H1 (cell line): ENCODE data around the gene BNIP5. TPM values are rescaled to one million over a fixed set of nuclear protein-coding genes. Genes with fewer than 3 reads are reported as not detected.

ENCODE experiments used
- CTCF ChIA-PET: fragments of 300-600 bp; sonication (Branson Sonifier 250); formaldehyde crosslinking; loops from one replicate; lab custom pipeline; 2021; ENCODE audit not compliant: partially characterized antibody; lab: Charles Lee
- POLR2A ChIA-PET: fragments of 300-600 bp; sonication (Branson Sonifier 250); formaldehyde crosslinking; loops from one replicate; lab custom pipeline; 2021; ENCODE audit warnings: inconsistent platforms; ENCODE audit not compliant: partially characterized antibody; lab: Charles Lee
- DNase-seq, 2 experiments: peaks; one replicate each; pipeline versions ENCODE4 v3.0.0 to v3.0.0-alpha.2; 2010 to 2022; ENCODE audit warnings: low spot score in 2 of 2, low read depth in 1 of 2, mixed read lengths in 1 of 2
- FAIRE-seq: peaks from 2 replicates; lab custom pipeline; 2011; peaks lifted over from hg19 to GRCh38; lab: Jason Lieb, UNC
- H2AFZ ChIP-seq: 2 replicates; pipeline ENCODE4 v1.8.1; 2012; ENCODE audit warnings: low read length, inconsistent platforms
- H2AK5ac ChIP-seq: 2 replicates; pipeline ENCODE4 v1.6.1; 2013; ENCODE audit warnings: low read depth, low read length
- H2BK120ac ChIP-seq: replicated peaks from 2 replicates; pipeline ENCODE3; 2013; ENCODE audit warnings: low read depth, low read length, inconsistent platforms
- H2BK12ac ChIP-seq: 2 replicates; pipeline ENCODE4 v1.6.1; 2013; ENCODE audit warnings: low read depth, low read length
- H2BK15ac ChIP-seq: 2 replicates; pipeline ENCODE4 v1.6.1; 2013; ENCODE audit warnings: low read length
- H2BK20ac ChIP-seq: 2 replicates; pipeline ENCODE4 v1.6.1; 2013; ENCODE audit warnings: low read length
- H2BK5ac ChIP-seq: 2 replicates; pipeline ENCODE4 v1.6.1; 2013; ENCODE audit warnings: low read depth, low read length
- H3K14ac ChIP-seq: 2 replicates; pipeline ENCODE4 v1.6.1; 2013; ENCODE audit warnings: inconsistent platforms; ENCODE audit not compliant: insufficient read length
- H3K18ac ChIP-seq: 2 replicates; pipeline ENCODE4 v1.6.1; 2013; ENCODE audit warnings: low read length; ENCODE audit errors: extremely low read depth
- H3K23ac ChIP-seq: 2 replicates; pipeline ENCODE4 v1.6.1; 2013; ENCODE audit warnings: inconsistent platforms; ENCODE audit not compliant: insufficient read length
- H3K23me2 ChIP-seq: 2 replicates; pipeline ENCODE4 v1.6.1; 2013; ENCODE audit warnings: low read depth, low read length
- H3K27ac ChIP-seq: 2 replicates; pipeline ENCODE4 v1.6.1; 2011; ENCODE audit warnings: low read depth, low read length, inconsistent platforms
- H3K27me3 ChIP-seq, 4 experiments: replicated peaks in 1 of 4; 1 replicate in 1 of 4; 2 replicates in 3 of 4; pipeline versions ENCODE4 v1.6.1 to v1.8.1; 2011 to 2013; ENCODE audit warnings: low read length in 3 of 4, mild to moderate bottlenecking in 3 of 4, inconsistent platforms in 2 of 4, mixed read lengths in 2 of 4, moderate library complexity in 1 of 4; ENCODE audit not compliant: control insufficient read depth in 3 of 4, insufficient read depth in 3 of 4; ENCODE audit errors: extremely low read depth in 1 of 4
- H3K36me3 ChIP-seq, 4 experiments: 2 replicates each; pipeline versions ENCODE4 v1.6.1 to v1.8.1; 2011 to 2013; ENCODE audit warnings: mild to moderate bottlenecking in 4 of 4, low read length in 3 of 4, moderate library complexity in 2 of 4, control low read depth in 1 of 4, inconsistent platforms in 1 of 4; ENCODE audit not compliant: insufficient read depth in 4 of 4, control insufficient read depth in 2 of 4
- H3K4ac ChIP-seq: replicated peaks from 2 replicates; pipeline ENCODE3; 2013; ENCODE audit warnings: low read length, low read depth, mixed read lengths, inconsistent platforms; ENCODE audit not compliant: insufficient read length
- H3K4me1 ChIP-seq, 4 experiments: replicated peaks in 1 of 4; 1 replicate in 1 of 4; 2 replicates in 3 of 4; pipeline versions ENCODE4 v1.6.1 to v1.8.1; 2011 to 2013; ENCODE audit warnings: low read length in 3 of 4, inconsistent platforms in 2 of 4, mixed read lengths in 1 of 4; ENCODE audit not compliant: insufficient read depth in 4 of 4, control insufficient read depth in 3 of 4
- H3K4me2 ChIP-seq, 2 experiments: 2 replicates each; pipeline versions ENCODE4 v1.6.1 to v1.8.1; 2011 to 2013; ENCODE audit warnings: low read depth in 2 of 2, low read length in 2 of 2, control low read depth in 1 of 2, inconsistent platforms in 1 of 2, mild to moderate bottlenecking in 1 of 2; ENCODE audit not compliant: insufficient read depth in 1 of 2
- H3K4me3 ChIP-seq, 4 experiments: fragments of 200-600, 300-600 bp in 1 of 4; sonication (generic), shearing (Covaris generic), sonication (Bioruptor Twin) in 1 of 4; 2 replicates each; pipeline versions ENCODE4 v1.5.1 to v1.8.1; 2011 to 2016; ENCODE audit warnings: low read length in 4 of 4, low read depth in 3 of 4, control low read depth in 2 of 4, inconsistent platforms in 2 of 4, mild to moderate bottlenecking in 2 of 4, mixed read lengths in 1 of 4, moderate library complexity in 1 of 4; ENCODE audit not compliant: insufficient read depth in 2 of 4; ENCODE audit errors: extremely low read depth in 1 of 4
- H3K56ac ChIP-seq: replicated peaks from 2 replicates; pipeline ENCODE3; 2013; ENCODE audit warnings: low read depth, mild to moderate bottlenecking, mixed read lengths, low read length, inconsistent platforms; ENCODE audit not compliant: insufficient read length
- H3K79me1 ChIP-seq: 2 replicates; pipeline ENCODE4 v1.6.1; 2013; ENCODE audit warnings: low read depth, low read length, control low read depth
- H3K79me2 ChIP-seq, 2 experiments: 2 replicates each; pipeline versions ENCODE4 v1.6.1 to v1.8.1; 2012 to 2013; ENCODE audit warnings: low read length in 2 of 2, mild to moderate bottlenecking in 2 of 2, inconsistent platforms in 1 of 2; ENCODE audit not compliant: insufficient read depth in 2 of 2, control insufficient read depth in 1 of 2
- H3K9ac ChIP-seq, 4 experiments: replicated peaks in 1 of 4; 1 replicate in 1 of 4; 2 replicates in 3 of 4; pipeline versions ENCODE4 v1.6.1 to v1.8.1; 2011 to 2013; ENCODE audit warnings: low read depth in 3 of 4, low read length in 3 of 4, control low read depth in 2 of 4, mild to moderate bottlenecking in 2 of 4, moderate library complexity in 2 of 4, inconsistent platforms in 1 of 4; ENCODE audit errors: extremely low read depth in 1 of 4
- H3K9me3 ChIP-seq, 2 experiments: 2 replicates each; pipeline versions ENCODE4 v1.6.1 to v1.8.1; 2012 to 2013; ENCODE audit warnings: mild to moderate bottlenecking in 2 of 2, moderate library complexity in 2 of 2, control low read depth in 1 of 2, inconsistent platforms in 1 of 2, low read depth in 1 of 2, low read length in 1 of 2, mixed read lengths in 1 of 2; ENCODE audit not compliant: insufficient read depth in 2 of 2
- H4K20me1 ChIP-seq, 2 experiments: replicated peaks in 1 of 2; 2 replicates each; pipeline versions ENCODE3 to v1.8.1; 2011 to 2013; ENCODE audit warnings: inconsistent platforms in 2 of 2, low read length in 2 of 2, mild to moderate bottlenecking in 1 of 2; ENCODE audit not compliant: insufficient read depth in 2 of 2, control insufficient read depth in 1 of 2
- H4K5ac ChIP-seq: 2 replicates; pipeline ENCODE4 v1.6.1; 2013; ENCODE audit warnings: low read length, low read depth, mixed read lengths, inconsistent platforms; ENCODE audit not compliant: insufficient read length
- H4K8ac ChIP-seq: 2 replicates; pipeline ENCODE4 v1.8.0; 2013; ENCODE audit warnings: mild to moderate bottlenecking, moderate library complexity, low read length, inconsistent platforms; ENCODE audit not compliant: insufficient read depth; ENCODE audit errors: extremely low read depth
- H4K91ac ChIP-seq: replicated peaks from 2 replicates; pipeline ENCODE3; 2013; ENCODE audit warnings: low read length, mixed read lengths, inconsistent platforms; ENCODE audit not compliant: insufficient read length
- CBX5 ChIP-seq: fragments of 300-800, 300-1000 bp; sonication (generic); IDR thresholded peaks from 2 replicates; pipeline ENCODE4 v1.7.1; 2016; ENCODE audit warnings: antibody characterized with exemption, low read length, low read depth
- CTBP2 ChIP-seq: IDR thresholded peaks from 2 replicates; pipeline ENCODE4 v1.7.0; 2011; ENCODE audit warnings: borderline replicate concordance, mild to moderate bottlenecking, moderate library complexity, mixed read lengths, low read length; ENCODE audit not compliant: insufficient read depth, insufficient read length
- FOSL1 ChIP-seq: IDR thresholded peaks from 2 replicates; pipeline ENCODE4 v1.6.1; 2011; ENCODE audit warnings: mild to moderate bottlenecking, low read depth, low read length, moderate library complexity; ENCODE audit not compliant: insufficient read depth
- KDM4A ChIP-seq: IDR thresholded peaks from one replicate; pipeline ENCODE4 v1.7.1; 2012; ENCODE audit warnings: low read depth, mild to moderate bottlenecking, moderate library complexity, low read length, inconsistent platforms; ENCODE audit not compliant: severe bottlenecking
- KDM5A ChIP-seq: fragments of 200-600 bp; IDR thresholded peaks from 2 replicates; pipeline ENCODE4 v1.7.1; 2012; ENCODE audit warnings: mild to moderate bottlenecking, low read length, inconsistent platforms, mixed read lengths
- NRF1 ChIP-seq: IDR thresholded peaks from 2 replicates; pipeline ENCODE4 v1.6.1; 2011; ENCODE audit warnings: mild to moderate bottlenecking, low read depth, low read length, improper control_type of control experiment
- POU5F1 ChIP-seq: IDR thresholded peaks from 2 replicates; pipeline ENCODE4 v1.6.1; 2011; ENCODE audit warnings: low read depth, mild to moderate bottlenecking, low read length, moderate library complexity
- RBBP5 ChIP-seq: IDR thresholded peaks from 2 replicates; pipeline ENCODE4 v1.7.1; 2012; ENCODE audit warnings: low read depth, mild to moderate bottlenecking, inconsistent platforms, low read length, moderate library complexity, borderline replicate concordance
- SIRT6 ChIP-seq: IDR thresholded peaks from one replicate; pipeline ENCODE4 v1.7.1; 2012; ENCODE audit warnings: low read length, inconsistent platforms
- SP2 ChIP-seq: IDR thresholded peaks from 2 replicates; pipeline ENCODE4 v1.6.1; 2012; ENCODE audit warnings: mild to moderate bottlenecking, low read length, inconsistent platforms
- SUZ12 ChIP-seq: fragments of 200-600 bp; sonication (generic); IDR thresholded peaks from 2 replicates; pipeline ENCODE4 v1.6.1; 2012; ENCODE audit warnings: mild to moderate bottlenecking, inconsistent platforms, low read length, moderate library complexity, mixed read lengths
- YY1 ChIP-seq: IDR thresholded peaks from 2 replicates; pipeline ENCODE4 v1.6.1; 2011; ENCODE audit warnings: low read depth, mild to moderate bottlenecking, low read length
- WGBS, 2 experiments: shearing (Covaris generic) in 1 of 2; methylation state at CpG; one replicate each; pipeline versions ENCODE4 v1.1.6 to v1.1.7; 2013 to 2015; ENCODE audit warnings: low lambda C conversion rate in 2 of 2, mixed read lengths in 2 of 2, inconsistent platforms in 1 of 2, low coverage in 1 of 2, missing lambda C conversion rate in 1 of 2; ENCODE audit not compliant: insufficient replicate concordance in 2 of 2, insufficient coverage in 1 of 2, insufficient read length in 1 of 2; ENCODE audit errors: extremely low coverage in 1 of 2, missing lambda C conversion rate in 1 of 2; 5-methylcytosine and 5-hydroxymethylcytosine counted together
- polyA plus RNA-seq, 7 experiments: library from polyadenylated mRNA; depleted of rRNA in 3 of 7; stranded (reverse) in 5 of 7; unstranded in 2 of 7; fragments of >200 nt in 5 of 7; fragments of 200-250 nt in 2 of 7; gene quantifications; 1 replicate in 5 of 7; 2 replicates in 1 of 7; 4 replicates in 1 of 7; pipeline versions ENCODE4 v1.2.1 to v1.2.3, GENCODE V29; 2011 to 2013; ENCODE audit warnings: missing spikeins in 2 of 7, mixed read lengths in 2 of 7
- total RNA-seq: library from RNA; stranded (reverse); fragmentation: NEBNext Ultra II Directional; extraction: Animal tissue kit (Norgen Biotek cat#: 25700); gene quantifications from 2 replicates; pipeline ENCODE4 v1.2.1, GENCODE V29; 2021

BNIP5 gene
- total and polyA plus RNA-seq, 2 of the 8 experiments (the other 6 are each of a cell fraction or from before 2014, with no cell fraction given), result not detected

GRCh38 chr6:36324191-36324590 lies 12.5 kb downstream of the BNIP5 start:
- Histone ChIP-seq H3K23me2 (no peaks in the 10 kb centered on the region), H3K79me1 (no peaks in the 10 kb centered on the region), H3K56ac (no peak overlapping the region), H3K27me3 (no peaks in the 10 kb centered on the region; a peak in 1 of 7 replicates), H2AK5ac (no peak overlapping the region), H3K79me2 (no peaks in the 10 kb centered on the region), H3K18ac (no peak overlapping the region), H3K14ac (no peak overlapping the region), H2BK12ac (no peak overlapping the region), H3K23ac (no peak overlapping the region), H4K8ac (no peak overlapping the region), H2AFZ (no peak overlapping the region), H2BK20ac (no peak overlapping the region), H2BK5ac (no peak overlapping the region), H3K9me3 (no peaks in the 10 kb centered on the region), H3K4me1 (peaks cover 0 to 10% (median 5%) of the 10 kb centered on the region in 4 experiments; a peak in 4 of 7 replicates), H2BK15ac (no peak overlapping the region), H3K9ac (no peak overlapping the region), H3K36me3 (no peaks in the 10 kb centered on the region), H4K91ac (no peak overlapping the region), H4K5ac (no peak overlapping the region), H3K4me3 (no peak overlapping the region), H4K20me1 (peaks cover 0 to 2% of the 10 kb centered on the region in 2 experiments), H2BK120ac (no peak overlapping the region), H3K4me2 (no peak overlapping the region), H3K4ac (no peak overlapping the region), H3K27ac (no peak overlapping the region)
- DNase-seq (no peak), FAIRE-seq (no peak)
- CTCF ChIA-PET, result interaction anchor here (0.6 to 4.2 kb wide), 4 partner anchors 17 to 38 kb away, joined by 3 to 14 read pairs (median 7); no protein-coding TSS in a partner anchor
- 83% methylated on average over 6 of the region's 6 CpGs; no CpG with 5 or more reads in 1 of the 2 experiments for WGBS, 2 experiments
- POLR2A ChIA-PET, result interaction anchor here (1.2 kb wide), 1 partner anchor 27 kb away, joined by 4 read pairs; no protein-coding TSS in a partner anchor
- no peak for TF ChIP-seq SUZ12
- TF ChIP-seq SP2, result no peak
- TF ChIP-seq POU5F1, result no peak
- TF ChIP-seq KDM4A, result no peak
- TF ChIP-seq KDM5A, result no peak
- no peak for TF ChIP-seq RBBP5
- TF ChIP-seq SIRT6, result no peak
- TF ChIP-seq NRF1, result no peak
- TF ChIP-seq FOSL1, result no peak
- no peak for TF ChIP-seq YY1
- TF ChIP-seq CTBP2, result no peak
- no peak for TF ChIP-seq CBX5
